ENCODE measurements around the gene ERVFRD-1. TPM values are rescaled to one million over a fixed set of nuclear protein-coding genes. Genes with fewer than 3 reads are reported as not detected.

ERVFRD-1 gene
- total and polyA plus RNA-seq, 2 of the 13 experiments (the other 11 are each of a cell fraction or from before 2014, with no cell fraction given), result not detected

DNA sequence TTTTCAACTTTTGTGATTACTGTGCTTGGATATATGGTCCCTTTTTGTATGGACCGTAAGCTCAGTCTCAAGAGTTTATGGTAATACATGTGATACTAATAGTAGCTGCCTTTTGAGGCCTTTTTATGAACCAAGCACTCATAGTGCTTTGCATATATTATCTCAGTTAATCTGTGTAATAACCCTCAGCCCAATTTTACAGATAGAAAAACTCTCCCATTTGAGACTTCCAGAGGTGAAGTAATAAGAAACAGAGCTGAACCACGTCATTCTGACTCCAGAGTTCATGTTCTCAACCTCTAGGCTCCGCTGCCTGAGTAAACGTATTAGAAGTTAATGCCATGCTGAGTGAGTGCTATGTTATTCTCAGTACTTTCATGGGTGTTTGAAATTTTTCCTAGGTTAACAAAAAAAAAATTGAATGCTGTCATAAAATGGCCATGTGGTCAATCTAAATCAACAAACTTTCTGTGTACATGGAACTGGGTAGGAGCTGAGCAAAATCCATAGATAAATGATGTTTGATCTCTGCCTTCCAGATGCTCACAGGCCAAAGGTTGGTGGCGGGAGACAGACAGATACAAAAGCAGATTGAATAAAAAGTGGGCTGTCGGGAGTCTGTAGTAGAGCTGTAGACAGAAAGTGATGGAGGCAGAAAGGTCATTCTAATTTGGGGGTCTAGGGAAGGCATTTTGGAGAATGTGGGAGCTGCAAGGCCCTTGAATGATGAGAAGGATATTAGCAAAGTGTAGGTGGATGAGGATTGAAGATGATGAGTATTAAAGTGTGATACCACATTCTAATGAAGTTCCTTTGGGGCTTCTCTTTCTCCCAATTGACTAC is 44.8 kb downstream of the ERVFRD-1 start (continued):
- TF ChIP-seq ZNF703 (CRISPR knock-in tag; IDR thresholded peaks at IDR 0.05; ENCODE audit: borderline replicate concordance) (no peak), ZBTB49 (CRISPR knock-in tag; IDR thresholded peaks at IDR 0.05; ENCODE audit: borderline replicate concordance) (0 out of 2 replicates have a peak, but pooled peaks have one; percentile 12), HOMEZ (CRISPR knock-in tag; IDR thresholded peaks at IDR 0.05; ENCODE audit: low read depth) (peak; percentile 84), KDM3A (CRISPR knock-in tag; IDR thresholded peaks at IDR 0.05; ENCODE audit: low read depth) (no peak), JARID2 (CRISPR knock-in tag; IDR thresholded peaks at IDR 0.05; ENCODE audit: insufficient replicate concordance) (no peak), TBP (CRISPR knock-in tag; IDR thresholded peaks at IDR 0.05) (no peak), ZBTB7A (CRISPR knock-in tag; IDR thresholded peaks at IDR 0.05) (peak; percentile 47; the same call in 1 of the 2 replicates), ZFP36L2 (CRISPR knock-in tag; IDR thresholded peaks at IDR 0.05) (no peak), ZBTB38 (CRISPR knock-in tag; IDR thresholded peaks at IDR 0.05) (no peak), ZNF749 (CRISPR knock-in tag; IDR thresholded peaks at IDR 0.05; ENCODE audit: borderline replicate concordance) (no peak), ZSCAN5A (CRISPR knock-in tag; IDR thresholded peaks at IDR 0.05; ENCODE audit: borderline replicate concordance) (peak; percentile 27; the same call in 1 of the 2 replicates), ZNF772 (CRISPR knock-in tag; IDR thresholded peaks at IDR 0.05) (0 out of 2 replicates have a peak, but pooled peaks have one; percentile 52), SPEN (CRISPR knock-in tag; IDR thresholded peaks at IDR 0.05; ENCODE audit: low read depth) (peak; percentile 29), ZSCAN22 (CRISPR knock-in tag; IDR thresholded peaks at IDR 0.05) (no peak), ZNF558 (CRISPR knock-in tag; IDR thresholded peaks at IDR 0.05; ENCODE audit: borderline replicate concordance) (no peak), MLLT10 (CRISPR knock-in tag; IDR thresholded peaks at IDR 0.05) (no peak), MYC (CRISPR knock-in tag; IDR thresholded peaks at IDR 0.05; ENCODE audit: borderline replicate concordance) (no peak), ZNF329 (CRISPR knock-in tag; IDR thresholded peaks at IDR 0.05; ENCODE audit: low read depth) (no peak), JDP2 (CRISPR knock-in tag; IDR thresholded peaks at IDR 0.05; ENCODE audit: borderline replicate concordance) (no peak)
- TF ChIP-seq, protein P1, sequence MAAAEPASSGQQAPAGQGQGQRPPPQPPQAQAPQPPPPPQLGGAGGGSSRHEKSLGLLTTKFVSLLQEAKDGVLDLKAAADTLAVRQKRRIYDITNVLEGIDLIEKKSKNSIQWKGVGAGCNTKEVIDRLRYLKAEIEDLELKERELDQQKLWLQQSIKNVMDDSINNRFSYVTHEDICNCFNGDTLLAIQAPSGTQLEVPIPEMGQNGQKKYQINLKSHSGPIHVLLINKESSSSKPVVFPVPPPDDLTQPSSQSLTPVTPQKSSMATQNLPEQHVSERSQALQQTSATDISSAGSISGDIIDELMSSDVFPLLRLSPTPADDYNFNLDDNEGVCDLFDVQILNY (CRISPR knock-in tag; conservative IDR thresholded peaks at IDR 0.05), result no peak
- TF ChIP-seq, protein P2, sequence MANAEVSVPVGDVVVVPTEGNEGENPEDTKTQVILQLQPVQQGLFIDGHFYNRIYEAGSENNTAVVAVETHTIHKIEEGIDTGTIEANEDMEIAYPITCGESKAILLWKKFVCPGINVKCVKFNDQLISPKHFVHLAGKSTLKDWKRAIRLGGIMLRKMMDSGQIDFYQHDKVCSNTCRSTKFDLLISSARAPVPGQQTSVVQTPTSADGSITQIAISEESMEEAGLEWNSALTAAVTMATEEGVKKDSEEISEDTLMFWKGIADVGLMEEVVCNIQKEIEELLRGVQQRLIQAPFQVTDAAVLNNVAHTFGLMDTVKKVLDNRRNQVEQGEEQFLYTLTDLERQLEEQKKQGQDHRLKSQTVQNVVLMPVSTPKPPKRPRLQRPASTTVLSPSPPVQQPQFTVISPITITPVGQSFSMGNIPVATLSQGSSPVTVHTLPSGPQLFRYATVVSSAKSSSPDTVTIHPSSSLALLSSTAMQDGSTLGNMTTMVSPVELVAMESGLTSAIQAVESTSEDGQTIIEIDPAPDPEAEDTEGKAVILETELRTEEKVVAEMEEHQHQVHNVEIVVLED (CRISPR knock-in tag; IDR thresholded peaks at IDR 0.05; ENCODE audit: borderline replicate concordance), result no peak

Data from HepG2 (cell line).